Measurements from ENCODE around the gene CRYBB1.

CRYBB1 gene

GRCh38 chr22:26555478-26555877 lies 62.3 kb downstream of the CRYBB1 start:
- TF ChIP-seq GATA1 (IDR thresholded peaks at IDR 0.05; ENCODE audit: low read depth, low read length) (no peak), POLR2A (IDR thresholded peaks at IDR 0.05; ENCODE audit: low read length) (no peak)
- DNase-seq = no peak

DNA sequence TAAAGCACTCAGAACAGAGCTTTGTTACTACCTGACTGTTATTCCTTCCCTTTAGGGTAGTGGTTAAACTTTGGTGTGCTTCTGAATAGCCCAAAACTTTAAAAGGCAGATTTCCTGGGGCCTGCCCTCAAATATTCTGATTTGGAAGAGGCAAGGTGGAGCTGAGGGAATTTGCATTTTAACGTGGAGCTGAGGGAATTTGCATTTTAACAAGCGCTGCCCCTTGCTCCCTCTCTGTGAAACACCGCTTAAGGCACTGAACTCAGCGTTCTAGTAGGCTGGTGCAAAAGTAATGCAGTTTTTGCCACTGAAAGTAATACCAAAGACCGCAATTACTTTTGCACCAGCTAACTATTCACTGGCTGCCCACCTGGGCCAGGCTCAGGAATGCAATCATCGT lies 62.9 kb downstream of the CRYBB1 start:
- no peak for DNase-seq
- no peak for TF ChIP-seq POLR2A (IDR thresholded peaks at IDR 0.05; ENCODE audit: low read length)
- TF ChIP-seq GATA1 (IDR thresholded peaks at IDR 0.05; ENCODE audit: low read depth, low read length) = no peak

DNA sequence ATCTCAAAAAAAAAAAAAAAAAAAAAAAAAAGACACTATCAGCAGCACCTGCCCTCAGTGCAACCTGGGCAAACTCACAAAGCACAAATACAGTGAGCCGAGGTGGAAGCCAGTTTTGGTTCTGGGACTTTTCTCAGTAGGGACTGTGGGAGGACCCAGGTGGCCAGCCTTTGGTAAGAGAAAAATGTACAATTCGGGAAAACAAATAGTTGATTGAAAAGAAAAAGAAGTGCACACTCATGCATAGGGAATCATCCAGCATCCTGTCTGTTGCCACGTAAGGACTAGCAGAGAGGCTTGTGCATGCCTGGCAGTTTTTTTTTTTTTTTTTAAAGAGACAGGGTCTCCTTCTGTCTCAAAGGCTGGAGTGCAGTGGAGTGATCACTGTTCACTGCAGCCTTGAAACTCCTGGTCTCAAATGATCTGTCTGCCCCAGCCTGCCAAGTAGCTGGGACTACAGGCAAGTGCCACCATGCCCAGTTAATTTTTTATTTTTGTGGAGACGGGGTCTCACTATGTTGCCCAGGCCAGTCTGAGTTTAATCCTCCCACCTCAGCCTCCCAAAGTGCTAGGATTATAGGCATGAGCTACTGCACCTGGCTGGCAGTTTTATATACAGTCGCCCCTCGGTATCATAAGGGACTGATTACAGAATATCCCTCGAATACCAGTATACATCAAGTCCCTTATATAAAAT lies 64.6 kb downstream of the CRYBB1 start:
- no peak for DNase-seq

GRCh38 chr22:26552466-26552865 lies 65.4 kb downstream of the CRYBB1 start:
- no peak for TF ChIP-seq GATA1 (IDR thresholded peaks at IDR 0.05; ENCODE audit: low read depth, low read length)
- TF ChIP-seq POLR2A (IDR thresholded peaks at IDR 0.05; ENCODE audit: low read length) = no peak
- DNase-seq = no peak

More for the DNA sequence above, 64.6 kb downstream of the CRYBB1 start:
- TF ChIP-seq POLR2A (IDR thresholded peaks at IDR 0.05; ENCODE audit: low read length) (no peak), GATA1 (IDR thresholded peaks at IDR 0.05; ENCODE audit: low read depth, low read length) (no peak)

- TF ChIP-seq GATA1 (IDR thresholded peaks at IDR 0.05; ENCODE audit: low read depth, low read length) (no peak), POLR2A (IDR thresholded peaks at IDR 0.05; ENCODE audit: low read length) (no peak)
- no peak for DNase-seq
Observed at GRCh38 chr22:26551568-26551967, 66.3 kb downstream of the CRYBB1 start.

DNA sequence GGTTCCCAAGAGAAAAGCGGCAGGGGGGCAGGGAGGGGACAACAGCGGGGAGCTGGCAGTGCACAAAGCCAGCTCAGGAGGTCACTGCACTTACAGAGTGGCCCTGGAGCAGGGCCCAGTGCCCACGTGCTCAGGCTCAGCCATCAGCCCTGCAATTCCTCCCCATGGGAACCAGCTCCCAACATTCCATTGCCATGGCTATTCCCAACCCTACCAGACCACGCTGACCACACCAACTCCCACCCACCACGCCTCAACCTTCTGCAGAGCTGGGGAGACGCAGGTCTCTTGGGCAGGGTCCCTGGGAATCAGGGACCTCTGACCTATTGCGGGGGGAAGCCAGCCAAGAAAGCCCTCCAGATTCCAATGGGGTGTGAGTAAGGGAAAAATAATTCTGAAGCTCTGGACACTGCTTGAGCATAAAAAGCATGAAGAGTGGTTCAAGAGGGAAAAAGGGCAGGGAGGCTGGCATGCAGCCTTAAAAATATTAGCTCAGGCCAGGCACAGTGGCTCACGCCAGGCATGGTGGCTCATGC lies 67.3 kb downstream of the CRYBB1 start:
- DNase-seq = no peak
- no peak for TF ChIP-seq GATA1 (IDR thresholded peaks at IDR 0.05; ENCODE audit: low read depth, low read length)

- DNase-seq = no peak
- TF ChIP-seq GATA1 (IDR thresholded peaks at IDR 0.05; ENCODE audit: low read depth, low read length) (no peak), POLR2A (IDR thresholded peaks at IDR 0.05; ENCODE audit: low read length) (no peak)
Observed at GRCh38 chr22:26549902-26550497, 67.8 kb downstream of the CRYBB1 start.

Measured in erythroblast (primary cell).